ENCODE results near the gene SYT12. TPM values are rescaled to one million over a fixed set of nuclear protein-coding genes. Genes with fewer than 3 reads are reported as not detected.

SYT12 gene
- total and polyA plus RNA-seq, 2 of the 8 experiments (the other 6 are each of a cell fraction or from before 2014, with no cell fraction given), result 1.4 to 3.3 TPM

- Histone ChIP-seq H3K56ac (replicated peaks; ENCODE audit: insufficient read length, low read depth, low read length) (no peak within 1 kb of the TSS), H3K79me2 (ENCODE audit: control insufficient read depth in 1 of 2, insufficient read depth in 2 of 2, low read length in 2 of 2) (no peaks in the 10 kb centered on the region), H3K27me3 (replicated peaks in 1 of 4; ENCODE audit: control insufficient read depth in 3 of 4, extremely low read depth in 1 of 4, insufficient read depth in 3 of 4, low read length in 3 of 4) (peaks cover 0 to 13% (median 6%) of the 10 kb centered on the region in 4 experiments; a peak in 5 of 7 replicates), H4K5ac (ENCODE audit: insufficient read length, low read depth, low read length) (no peak within 1 kb of the TSS), H4K8ac (ENCODE audit: extremely low read depth, insufficient read depth, low read length) (peak within 1 kb of the TSS; percentile 29; the same call in 1 of the 2 replicates), H3K9ac (replicated peaks in 1 of 4; ENCODE audit: extremely low read depth in 1 of 4, low read depth in 3 of 4, low read length in 3 of 4) (peak within 1 kb of the TSS in 1 of 4 experiments; percentile 26; a peak in 2 of 7 replicates), H3K4me3 (ENCODE audit: extremely low read depth in 1 of 4, insufficient read depth in 2 of 4, low read depth in 3 of 4, low read length in 4 of 4) (peak within 1 kb of the TSS; percentile 33 to 68 (median 42); a peak in 7 of 8 replicates), H3K79me1 (ENCODE audit: low read depth, low read length) (no peaks in the 10 kb centered on the region), H3K9me3 (ENCODE audit: insufficient read depth in 2 of 2, low read depth in 1 of 2, low read length in 1 of 2) (no peaks in the 10 kb centered on the region), H2BK5ac (ENCODE audit: low read depth, low read length) (peak within 1 kb of the TSS; percentile 22; the same call in 1 of the 2 replicates), H3K14ac (ENCODE audit: insufficient read length) (no peak within 1 kb of the TSS), H3K23me2 (ENCODE audit: low read depth, low read length) (peaks cover 6% of the 10 kb centered on the region; the same call in 1 of the 2 replicates), H3K18ac (ENCODE audit: extremely low read depth, low read length) (peak within 1 kb of the TSS; percentile 75), H2AK5ac (ENCODE audit: low read depth, low read length) (peak within 1 kb of the TSS; percentile 47; the same call in 1 of the 2 replicates), H2BK120ac (replicated peaks; ENCODE audit: low read depth, low read length) (no peak within 1 kb of the TSS), H3K27ac (ENCODE audit: low read depth, low read length) (no peak within 1 kb of the TSS), H2BK12ac (ENCODE audit: low read depth, low read length) (peak within 1 kb of the TSS; percentile 92; the same call in 1 of the 2 replicates), H3K4ac (replicated peaks; ENCODE audit: insufficient read length, low read depth, low read length) (peak within 1 kb of the TSS; percentile 10), H3K4me2 (ENCODE audit: insufficient read depth in 1 of 2, low read depth in 2 of 2, low read length in 2 of 2) (peak within 1 kb of the TSS; percentile 63 to 77), H2AFZ (ENCODE audit: low read length) (peak within 1 kb of the TSS; percentile 64; the same call in 1 of the 2 replicates), H3K23ac (ENCODE audit: insufficient read length) (no peak within 1 kb of the TSS), H3K4me1 (replicated peaks in 1 of 4; ENCODE audit: control insufficient read depth in 3 of 4, insufficient read depth in 4 of 4, low read length in 3 of 4) (peaks cover 4 to 25% (median 15%) of the 10 kb centered on the region in 4 experiments), H4K91ac (replicated peaks; ENCODE audit: insufficient read length, low read length) (peak within 1 kb of the TSS; percentile 34), H3K36me3 (ENCODE audit: control insufficient read depth in 2 of 4, insufficient read depth in 4 of 4, low read length in 3 of 4) (no peaks in the 10 kb centered on the region), H2BK20ac (ENCODE audit: low read length) (peak within 1 kb of the TSS; percentile 61; the same call in 1 of the 2 replicates), H2BK15ac (ENCODE audit: low read length) (peak within 1 kb of the TSS; percentile 98; the same call in 1 of the 2 replicates), H4K20me1 (replicated peaks in 1 of 2; ENCODE audit: control insufficient read depth in 1 of 2, insufficient read depth in 2 of 2, low read length in 2 of 2) (no peaks in the 10 kb centered on the region)
- ChIA-PET POLR2A (ENCODE audit: partially characterized antibody) (interaction anchor here (0.8 to 2.9 kb wide), 7 partner anchors 10 to 222 kb away, joined by 3 to 16 read pairs (median 4); no protein-coding TSS in a partner anchor), CTCF (ENCODE audit: partially characterized antibody) (interaction anchor here (0.7 to 2.2 kb wide), 6 partner anchors 13 to 379 kb away, joined by 3 to 7 read pairs (median 4); partner anchors contain the start of gene RBM4B)
- peak in 1 of 2 experiments; percentile 86 for DNase-seq (ENCODE audit: low read depth in 1 of 2, low spot score in 2 of 2)
- WGBS, 2 experiments (ENCODE audit: extremely low coverage in 1 of 2, insufficient coverage in 1 of 2, insufficient read length in 1 of 2, insufficient replicate concordance in 2 of 2, low coverage in 1 of 2, low lambda C conversion rate in 2 of 2, missing lambda C conversion rate in 1 of 2), result 9% methylated on average over 42 of the region's 72 CpGs; no CpG with 5 or more reads in 1 of the 2 experiments
- no peak for FAIRE-seq
Measured at GRCh38 chr11:67056267-67057204, 33.6 kb downstream of the SYT12 start, which contains the start of gene RHOD. RHOD (plus strand) TSS chr11:67056847; CDS start chr11:67056903, 56 bp downstream.
